ENCODE data around the gene NRP2.

NRP2 gene, protein sequence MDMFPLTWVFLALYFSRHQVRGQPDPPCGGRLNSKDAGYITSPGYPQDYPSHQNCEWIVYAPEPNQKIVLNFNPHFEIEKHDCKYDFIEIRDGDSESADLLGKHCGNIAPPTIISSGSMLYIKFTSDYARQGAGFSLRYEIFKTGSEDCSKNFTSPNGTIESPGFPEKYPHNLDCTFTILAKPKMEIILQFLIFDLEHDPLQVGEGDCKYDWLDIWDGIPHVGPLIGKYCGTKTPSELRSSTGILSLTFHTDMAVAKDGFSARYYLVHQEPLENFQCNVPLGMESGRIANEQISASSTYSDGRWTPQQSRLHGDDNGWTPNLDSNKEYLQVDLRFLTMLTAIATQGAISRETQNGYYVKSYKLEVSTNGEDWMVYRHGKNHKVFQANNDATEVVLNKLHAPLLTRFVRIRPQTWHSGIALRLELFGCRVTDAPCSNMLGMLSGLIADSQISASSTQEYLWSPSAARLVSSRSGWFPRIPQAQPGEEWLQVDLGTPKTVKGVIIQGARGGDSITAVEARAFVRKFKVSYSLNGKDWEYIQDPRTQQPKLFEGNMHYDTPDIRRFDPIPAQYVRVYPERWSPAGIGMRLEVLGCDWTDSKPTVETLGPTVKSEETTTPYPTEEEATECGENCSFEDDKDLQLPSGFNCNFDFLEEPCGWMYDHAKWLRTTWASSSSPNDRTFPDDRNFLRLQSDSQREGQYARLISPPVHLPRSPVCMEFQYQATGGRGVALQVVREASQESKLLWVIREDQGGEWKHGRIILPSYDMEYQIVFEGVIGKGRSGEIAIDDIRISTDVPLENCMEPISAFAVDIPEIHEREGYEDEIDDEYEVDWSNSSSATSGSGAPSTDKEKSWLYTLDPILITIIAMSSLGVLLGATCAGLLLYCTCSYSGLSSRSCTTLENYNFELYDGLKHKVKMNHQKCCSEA

DNA sequence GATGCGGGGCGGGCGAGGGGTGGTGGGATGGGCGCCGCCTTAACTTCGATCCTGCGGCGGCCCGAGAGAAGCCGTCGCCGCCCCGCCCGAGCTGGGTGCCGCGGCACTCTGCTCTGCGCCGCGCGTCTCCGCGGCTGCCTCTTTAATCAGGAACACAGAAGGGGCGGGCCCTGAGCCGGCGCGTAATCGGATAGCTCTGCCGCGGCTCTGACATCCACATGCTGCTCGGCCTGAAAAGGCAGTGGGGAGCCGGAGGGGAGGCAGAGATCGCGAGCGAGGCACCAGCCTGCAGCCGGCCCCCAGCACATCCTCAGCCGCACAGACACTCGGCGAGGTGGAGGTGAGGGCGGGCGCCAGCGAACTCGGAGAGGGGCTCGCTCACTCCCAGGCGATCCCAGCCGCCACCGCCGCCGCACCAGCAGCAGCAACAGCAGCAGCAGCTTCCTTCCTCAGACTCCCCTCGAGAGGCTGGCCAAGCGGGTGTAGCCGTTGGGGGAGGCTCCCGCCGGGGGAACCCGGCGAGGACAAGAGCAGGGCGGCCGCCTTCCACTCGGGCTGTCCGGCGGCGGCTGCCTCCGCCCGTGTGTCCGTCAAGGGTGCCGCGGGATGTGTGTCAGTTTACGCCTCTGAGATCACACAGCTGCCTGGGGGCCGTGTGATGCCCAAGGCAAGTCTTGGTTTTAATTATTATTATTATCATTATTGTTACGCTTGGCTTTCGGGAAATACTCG, at the start of gene NRP2:
Gene NRP2, plus strand, starts transcription at position 263 of the 732 bp plus-strand sequence. CDS start 790 bp downstream, outside the sequence.
- Mint-ChIP-seq H3K4me1 (ENCODE audit: low read depth) (peaks cover 40% of the 10 kb centered on the region), H3K9me3 (no peaks in the 10 kb centered on the region), H3K27me3 (peaks cover 67% of the 10 kb centered on the region), H3K27ac (peak within 1 kb of the TSS; percentile 68), H3K4me3 (peak within 1 kb of the TSS; percentile 79), H3K36me3 (ENCODE audit: low read depth) (no peaks in the 10 kb centered on the region)

DNA sequence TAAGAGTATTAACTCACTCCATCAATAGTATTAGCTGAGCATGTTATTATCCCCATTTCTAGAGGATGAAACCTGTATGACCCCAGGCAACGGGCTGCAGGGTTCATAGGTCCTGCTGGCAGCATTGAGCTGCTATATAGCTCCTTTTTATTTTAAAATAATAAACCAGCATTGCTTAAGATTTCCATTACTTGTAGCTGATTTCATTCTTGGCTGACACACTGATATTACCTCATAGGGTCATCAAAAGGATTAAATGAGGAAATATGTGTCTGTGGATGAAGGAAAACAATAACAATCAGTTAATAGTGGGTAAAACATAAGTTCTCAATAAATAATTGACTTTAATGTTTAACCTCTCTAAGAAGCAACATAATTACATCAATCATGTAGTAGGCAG, 48.3 kb upstream of the NRP2 start:
- Mint-ChIP-seq H3K4me1 (ENCODE audit: low read depth) (peaks cover 7% of the 10 kb centered on the region), H3K4me3 (no peak overlapping the region), H3K9me3 (no peaks in the 10 kb centered on the region), H3K27me3 (peaks cover 3% of the 10 kb centered on the region), H3K36me3 (ENCODE audit: low read depth) (no peaks in the 10 kb centered on the region), H3K27ac (no peak overlapping the region)

DNA sequence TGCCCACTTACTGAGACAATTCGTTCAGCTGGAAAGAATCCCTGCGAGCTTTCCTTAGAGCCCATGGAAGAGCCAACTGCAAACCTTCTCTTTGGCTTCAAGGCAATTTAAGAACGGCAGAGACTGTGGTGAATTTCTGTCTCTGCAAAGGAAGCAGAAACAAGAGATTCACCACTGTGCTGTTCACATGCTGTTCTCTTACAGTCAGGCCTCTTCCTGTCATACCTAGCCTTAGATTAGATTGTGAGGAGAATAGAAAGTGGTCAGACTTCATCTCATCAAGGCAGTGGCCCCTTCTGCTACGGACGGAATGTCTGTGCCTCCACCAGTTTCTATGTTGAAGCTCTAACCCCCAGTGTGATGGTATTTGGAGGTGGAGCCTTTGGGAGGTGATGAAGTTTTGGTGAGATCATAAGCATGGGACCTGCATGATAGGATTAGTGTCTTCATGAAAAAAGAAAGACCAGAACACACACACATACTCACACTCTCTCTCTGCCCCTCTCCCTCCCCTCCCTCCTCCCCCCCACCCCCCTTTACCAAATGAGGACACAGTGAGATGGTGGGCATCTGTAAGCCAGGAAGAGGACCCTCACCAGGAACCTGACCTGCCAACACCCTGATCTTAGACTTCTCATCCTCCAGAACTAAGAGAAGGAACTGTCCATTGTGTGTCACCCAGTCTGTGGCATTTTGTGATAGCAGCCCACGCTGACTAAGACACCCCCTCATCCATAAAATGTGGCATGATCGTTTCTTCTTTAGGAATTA, 45.6 kb upstream of the NRP2 start:
- no peak overlapping the region for H3K27ac Mint-ChIP-seq
- no peaks in the 10 kb centered on the region for H3K9me3 Mint-ChIP-seq
- no peak overlapping the region for H3K4me3 Mint-ChIP-seq
- H3K27me3 Mint-ChIP-seq: peaks cover 3% of the 10 kb centered on the region
- no peaks in the 10 kb centered on the region for H3K36me3 Mint-ChIP-seq (ENCODE audit: low read depth)
- H3K4me1 Mint-ChIP-seq (ENCODE audit: low read depth): peaks cover 7% of the 10 kb centered on the region

DNA sequence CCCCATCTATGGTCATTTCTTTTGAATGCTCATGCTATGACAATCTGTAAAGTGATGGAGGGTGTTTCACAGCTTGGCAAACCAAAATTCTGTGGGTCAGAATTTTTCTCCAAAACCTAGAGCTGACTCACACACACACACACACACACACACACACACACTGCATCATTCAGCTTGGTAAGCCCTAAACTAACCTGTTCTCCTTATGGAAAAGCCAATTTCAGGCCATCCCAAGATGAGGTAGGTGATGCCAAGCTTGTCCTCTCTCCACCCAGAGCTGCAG, 45.0 kb upstream of the NRP2 start:
- Mint-ChIP-seq H3K9me3 (no peaks in the 10 kb centered on the region), H3K36me3 (ENCODE audit: low read depth) (no peaks in the 10 kb centered on the region), H3K27me3 (peaks cover 8% of the 10 kb centered on the region), H3K4me1 (ENCODE audit: low read depth) (peaks cover 7% of the 10 kb centered on the region), H3K27ac (peak overlapping the region; percentile 15), H3K4me3 (no peak overlapping the region)

DNA sequence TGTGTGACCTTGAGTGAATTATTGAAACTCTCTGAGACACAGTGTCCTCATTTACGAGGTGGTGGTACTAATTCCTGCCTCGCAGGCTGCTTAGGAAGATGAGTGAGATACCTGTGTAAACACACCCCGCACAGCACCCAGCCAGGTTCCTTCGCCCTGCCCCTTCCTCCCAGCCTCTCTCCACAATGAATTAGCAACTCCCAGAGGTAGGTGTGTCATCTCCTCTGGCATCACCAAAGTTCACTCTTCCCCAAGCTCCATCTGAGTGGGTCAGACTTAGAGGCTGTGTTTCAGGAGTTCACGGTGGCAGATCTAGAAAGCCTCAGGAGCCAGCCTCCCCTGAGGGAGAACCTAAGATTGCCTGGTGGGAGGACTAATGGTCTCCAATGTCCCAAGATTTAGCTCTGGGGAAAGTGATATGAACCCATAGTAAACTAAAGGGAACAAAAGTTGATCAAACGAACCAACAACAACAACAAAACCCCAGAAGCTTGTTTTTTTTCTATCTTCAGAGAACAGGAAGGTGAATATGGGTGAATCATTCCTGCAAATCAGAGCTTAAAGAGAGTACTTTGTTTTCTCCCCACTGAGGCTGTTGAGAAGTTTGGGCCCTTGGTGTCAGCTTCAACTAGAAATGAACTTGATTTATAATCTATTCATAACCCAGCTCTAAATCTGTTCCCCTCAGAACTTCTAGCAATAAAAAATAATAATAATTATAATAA, 44.4 kb upstream of the NRP2 start:
- H3K4me1 Mint-ChIP-seq (ENCODE audit: low read depth): peaks cover 7% of the 10 kb centered on the region
- H3K27ac Mint-ChIP-seq: peak overlapping the region; percentile 15
- no peaks in the 10 kb centered on the region for H3K9me3 Mint-ChIP-seq
- H3K4me3 Mint-ChIP-seq: no peak overlapping the region
- no peaks in the 10 kb centered on the region for H3K36me3 Mint-ChIP-seq (ENCODE audit: low read depth)
- H3K27me3 Mint-ChIP-seq: peaks cover 8% of the 10 kb centered on the region

DNA sequence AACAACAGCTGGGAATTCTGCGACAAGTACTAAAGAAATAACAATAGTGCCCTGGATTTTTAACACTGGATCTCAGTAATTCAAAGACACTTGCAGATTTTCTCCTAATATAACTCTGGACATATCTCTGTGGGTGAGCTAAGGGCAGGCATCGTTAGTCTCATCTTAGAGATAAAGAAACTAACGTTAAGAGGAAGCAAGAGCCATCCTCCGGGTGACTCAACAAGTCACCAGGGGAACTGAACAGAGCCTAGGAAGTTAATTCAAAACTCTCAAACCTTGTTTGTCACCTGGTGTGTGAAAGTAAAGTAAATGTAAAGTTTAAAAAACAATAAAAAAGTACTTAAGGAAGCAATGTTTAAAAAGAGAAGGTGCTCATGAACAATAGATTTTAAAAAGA, 41.6 kb upstream of the NRP2 start:
- no peak overlapping the region for H3K4me3 Mint-ChIP-seq
- H3K27me3 Mint-ChIP-seq: peaks cover 12% of the 10 kb centered on the region
- H3K36me3 Mint-ChIP-seq (ENCODE audit: low read depth): no peaks in the 10 kb centered on the region
- H3K4me1 Mint-ChIP-seq (ENCODE audit: low read depth): peaks cover 7% of the 10 kb centered on the region
- H3K9me3 Mint-ChIP-seq: no peaks in the 10 kb centered on the region
- no peak overlapping the region for H3K27ac Mint-ChIP-seq

DNA sequence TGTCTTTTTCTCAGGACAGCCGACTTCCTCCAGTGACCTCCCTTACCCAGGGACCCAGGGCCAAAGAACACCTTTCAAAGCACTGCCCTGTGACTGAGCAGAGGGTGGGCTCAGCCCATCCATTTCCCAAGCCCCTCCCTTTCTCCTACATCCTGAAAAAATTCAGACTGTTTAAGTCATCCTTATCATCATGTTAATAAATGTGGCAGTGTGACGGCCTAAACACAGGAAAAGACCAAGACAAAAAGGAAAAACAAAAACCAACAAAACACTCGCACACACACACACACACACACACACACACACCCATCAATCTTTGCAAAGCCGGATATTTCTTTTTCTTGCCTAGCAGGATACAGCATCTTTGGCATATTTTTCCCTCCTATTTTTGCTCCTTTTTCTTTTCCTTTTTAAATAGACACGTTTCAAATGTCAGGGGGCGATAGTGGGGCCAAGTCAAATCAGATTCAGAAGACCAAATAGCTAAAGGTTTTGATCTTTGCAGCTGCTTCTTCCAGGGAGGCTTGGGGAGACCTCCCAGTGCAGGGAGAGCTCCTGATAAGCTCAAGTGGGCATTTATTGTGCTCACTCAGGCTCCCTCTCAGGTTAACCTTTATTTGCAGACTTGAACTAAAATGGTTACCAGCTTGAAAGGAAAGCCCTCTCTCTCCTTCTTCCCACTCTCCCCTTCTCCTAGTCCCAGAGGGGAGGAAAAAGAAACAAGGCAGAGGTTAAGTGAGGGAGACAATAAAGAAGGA, 39.5 kb upstream of the NRP2 start:
- Mint-ChIP-seq H3K4me1 (ENCODE audit: low read depth) (peaks cover 2% of the 10 kb centered on the region), H3K9me3 (no peaks in the 10 kb centered on the region), H3K36me3 (ENCODE audit: low read depth) (no peaks in the 10 kb centered on the region), H3K4me3 (no peak overlapping the region), H3K27ac (no peak overlapping the region), H3K27me3 (peaks cover 11% of the 10 kb centered on the region)

DNA sequence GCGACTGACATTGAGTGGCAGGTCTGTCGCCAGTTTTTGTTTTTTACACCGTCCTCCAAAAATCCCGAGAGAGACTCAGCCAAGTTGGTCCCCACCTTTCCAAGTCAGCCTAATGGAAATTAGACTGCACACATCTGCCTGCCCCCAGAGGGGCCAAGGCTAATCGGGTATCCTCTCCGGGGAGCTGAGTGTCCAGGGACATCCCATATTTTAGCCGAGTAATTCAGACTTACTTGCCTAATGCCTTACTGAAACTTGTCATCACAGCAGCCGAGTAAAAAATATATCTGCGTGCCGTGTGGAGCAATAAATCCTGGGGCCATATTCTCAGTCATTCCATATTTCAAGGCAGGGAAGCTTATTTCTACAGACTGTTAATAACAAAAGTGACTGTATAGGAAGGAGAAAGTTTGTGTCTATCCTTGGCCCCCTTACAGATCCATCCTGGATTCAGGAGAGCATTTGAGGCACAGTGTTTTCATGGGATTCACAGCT, 38.9 kb upstream of the NRP2 start:
- H3K27ac Mint-ChIP-seq: no peak overlapping the region

DNA sequence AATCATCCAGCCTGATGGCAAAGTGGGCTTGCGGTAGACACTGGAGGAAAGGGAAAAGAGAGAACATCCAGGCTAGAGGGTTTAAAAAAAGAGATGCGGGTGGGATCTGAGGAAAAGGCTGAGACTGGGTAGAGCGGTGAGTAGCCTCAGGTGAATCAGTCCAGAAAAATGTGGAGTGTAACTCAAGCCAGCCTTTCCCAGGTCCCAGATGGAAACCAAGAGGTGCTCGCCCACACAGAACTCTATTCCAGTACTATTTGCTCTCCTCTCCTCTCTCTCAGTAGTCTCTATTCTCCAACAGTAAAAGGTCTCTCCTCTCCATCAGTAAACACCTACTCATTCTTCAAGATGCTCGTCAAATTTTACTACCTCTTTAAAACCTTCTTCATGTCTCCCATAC, 38.3 kb upstream of the NRP2 start:
- Mint-ChIP-seq H3K9me3 (no peaks in the 10 kb centered on the region), H3K27ac (no peak overlapping the region), H3K4me1 (ENCODE audit: low read depth) (no peaks in the 10 kb centered on the region), H3K4me3 (no peak overlapping the region), H3K36me3 (ENCODE audit: low read depth) (no peaks in the 10 kb centered on the region), H3K27me3 (peaks cover 9% of the 10 kb centered on the region)

More for the DNA sequence above, 38.9 kb upstream of the NRP2 start:
- no peaks in the 10 kb centered on the region for H3K4me1 Mint-ChIP-seq (ENCODE audit: low read depth)
- H3K27me3 Mint-ChIP-seq: peaks cover 9% of the 10 kb centered on the region
- H3K9me3 Mint-ChIP-seq: no peaks in the 10 kb centered on the region
- no peak overlapping the region for H3K4me3 Mint-ChIP-seq
- no peaks in the 10 kb centered on the region for H3K36me3 Mint-ChIP-seq (ENCODE audit: low read depth)

DNA sequence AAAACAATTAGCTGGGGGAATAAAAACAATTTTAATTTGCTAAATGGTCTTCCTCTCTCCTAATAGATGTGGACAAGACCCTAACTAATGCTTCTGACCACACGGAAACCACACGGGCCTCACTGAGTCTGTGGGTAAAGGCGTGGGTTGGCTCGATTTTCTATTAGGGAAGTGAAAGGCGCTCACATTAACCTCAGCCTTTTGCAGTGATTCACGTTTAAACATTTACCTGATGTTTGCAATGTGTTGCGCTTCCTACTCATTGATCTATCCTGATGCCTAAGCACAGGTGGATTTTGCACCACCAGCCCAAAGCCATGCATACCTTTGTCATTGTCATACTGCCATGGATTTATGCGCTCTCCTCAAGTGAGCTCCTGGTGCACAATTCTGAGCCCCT, 35.6 kb upstream of the NRP2 start:
- Mint-ChIP-seq H3K27me3 (peaks cover 9% of the 10 kb centered on the region), H3K9me3 (no peaks in the 10 kb centered on the region), H3K4me3 (no peak overlapping the region), H3K27ac (no peak overlapping the region), H3K4me1 (ENCODE audit: low read depth) (no peaks in the 10 kb centered on the region), H3K36me3 (ENCODE audit: low read depth) (no peaks in the 10 kb centered on the region)

DNA sequence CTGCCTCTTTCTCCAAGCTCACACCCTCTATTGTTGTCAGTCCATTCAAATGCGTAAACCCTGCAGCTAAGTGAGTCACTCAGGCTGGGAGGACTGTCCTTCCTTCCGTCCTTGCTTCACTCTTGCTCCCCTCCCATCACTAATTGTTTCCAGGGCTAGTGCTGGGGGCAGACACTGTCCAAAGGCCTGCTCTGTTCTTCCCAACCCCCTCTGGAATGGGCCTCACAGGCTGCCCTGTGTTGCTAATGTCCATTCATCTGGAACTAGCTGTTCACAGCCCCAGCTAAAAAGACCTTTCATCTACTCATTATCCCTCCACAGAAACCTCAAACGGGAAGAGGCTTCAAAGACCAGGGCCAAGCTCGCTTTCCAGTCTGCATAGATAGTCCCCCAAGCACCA, 31.9 kb upstream of the NRP2 start:
- no peak overlapping the region for H3K27ac Mint-ChIP-seq
- H3K36me3 Mint-ChIP-seq (ENCODE audit: low read depth): no peaks in the 10 kb centered on the region
- H3K4me3 Mint-ChIP-seq: no peak overlapping the region
- H3K27me3 Mint-ChIP-seq: no peaks in the 10 kb centered on the region
- H3K4me1 Mint-ChIP-seq (ENCODE audit: low read depth): peaks cover 3% of the 10 kb centered on the region
- no peaks in the 10 kb centered on the region for H3K9me3 Mint-ChIP-seq

DNA sequence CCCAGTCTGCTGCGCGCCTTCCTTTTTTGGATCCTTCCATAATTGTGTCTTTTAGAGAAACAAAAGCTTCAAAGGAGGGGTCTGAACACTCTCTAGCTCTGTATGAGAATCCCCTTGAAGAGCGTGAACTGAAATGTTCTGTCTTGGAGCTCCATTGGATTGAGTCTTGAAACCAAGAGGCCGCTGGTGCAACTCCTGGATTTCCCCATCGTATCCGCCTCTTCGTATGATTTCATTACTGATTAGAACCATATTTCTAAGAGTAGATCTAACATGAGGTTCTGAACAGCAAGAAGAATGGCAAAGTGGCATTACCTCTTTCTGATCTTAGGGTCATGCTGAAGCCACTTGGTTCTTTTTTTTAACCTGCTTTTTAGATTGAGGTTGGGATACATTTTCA, 31.4 kb upstream of the NRP2 start:
- Mint-ChIP-seq H3K4me1 (ENCODE audit: low read depth) (peaks cover 5% of the 10 kb centered on the region), H3K27ac (no peak overlapping the region), H3K27me3 (no peaks in the 10 kb centered on the region), H3K9me3 (no peaks in the 10 kb centered on the region), H3K4me3 (no peak overlapping the region), H3K36me3 (ENCODE audit: low read depth) (no peaks in the 10 kb centered on the region)

DNA sequence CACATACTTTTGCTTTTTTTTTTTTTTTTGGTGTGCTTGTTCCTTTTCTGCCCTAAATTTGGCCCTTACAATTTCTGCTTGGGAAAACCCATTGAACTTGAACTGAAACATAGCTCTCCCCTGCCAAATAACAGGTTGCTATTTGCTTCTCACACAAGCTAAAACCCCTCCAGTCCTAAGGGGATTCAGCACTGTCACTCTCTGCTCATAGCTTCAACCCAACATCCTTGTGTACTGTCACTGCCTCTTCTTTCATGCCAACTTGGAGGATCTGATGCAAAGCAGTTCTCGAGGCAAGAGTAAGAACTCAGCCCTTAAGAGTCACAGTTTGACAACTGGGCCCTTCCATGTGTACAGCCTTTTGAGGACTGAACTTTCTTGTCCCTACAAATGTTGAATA, 30.6 kb upstream of the NRP2 start:
- H3K36me3 Mint-ChIP-seq (ENCODE audit: low read depth): no peaks in the 10 kb centered on the region
- peaks cover 5% of the 10 kb centered on the region for H3K4me1 Mint-ChIP-seq (ENCODE audit: low read depth)
- no peaks in the 10 kb centered on the region for H3K27me3 Mint-ChIP-seq
- H3K4me3 Mint-ChIP-seq: no peak overlapping the region
- no peak overlapping the region for H3K27ac Mint-ChIP-seq
- H3K9me3 Mint-ChIP-seq: no peaks in the 10 kb centered on the region

All from stimulated activated naive CD8-positive, alpha-beta T cell treated with anti-CD3 and anti-CD28 coated beads, Interleukin-15, Interleukin-2, amounts not matched to agents 100 ng/mL and 50 ng/mL, for 24 hours (primary cell).